GM23338 (cell line): ENCODE measurements around the gene NUP54. TPM values are rescaled to one million over a fixed set of nuclear protein-coding genes. Genes with fewer than 3 reads are reported as not detected.

Source experiments
- ATAC-seq: fragments of 200-7000 bp; cut with Tn5 transposase; 3 replicates; pipeline ENCODE4 v1.9.1; 2020
- DNase-seq: peaks from one replicate; pipeline ENCODE4 v3.0.0-alpha.2; 2015; ENCODE audit warnings: low spot score
- H2AFZ ChIP-seq: fragments of 200-600 bp; sonication (generic); 2 replicates; pipeline ENCODE4 v1.8.0; 2016; ENCODE audit warnings: antibody characterized with exemption, mild to moderate bottlenecking, moderate library complexity
- H3F3A ChIP-seq: fragments of 200-600 bp; sonication (generic); replicated peaks from 2 replicates; pipeline ENCODE4 v1.8.0; 2017; ENCODE audit warnings: antibody characterized with exemption, mixed run types, low read depth
- H3K27ac ChIP-seq: fragments of 200-600 bp; sonication (generic); 2 replicates; pipeline ENCODE4 v1.6.1; 2016; ENCODE audit warnings: low read depth
- H3K27me3 ChIP-seq: fragments of 200-600 bp; sonication (generic); 2 replicates; pipeline ENCODE4 v1.8.0; 2016; ENCODE audit warnings: mild to moderate bottlenecking, mixed run types, moderate library complexity; ENCODE audit not compliant: insufficient read depth
- H3K36me3 ChIP-seq: fragments of 200-600 bp; sonication (generic); 2 replicates; pipeline ENCODE4 v1.8.0; 2016; ENCODE audit warnings: mild to moderate bottlenecking; ENCODE audit not compliant: insufficient read depth
- H3K4me1 ChIP-seq: fragments of 200-600 bp; sonication (generic); 2 replicates; pipeline ENCODE4 v1.8.0; 2016; ENCODE audit warnings: mild to moderate bottlenecking, moderate library complexity; ENCODE audit not compliant: insufficient read depth
- H3K4me2 ChIP-seq: fragments of 200-600 bp; sonication (generic); 2 replicates; pipeline ENCODE4 v1.7.1; 2017; ENCODE audit warnings: mixed run types
- H3K4me3 ChIP-seq: fragments of 200-600 bp; sonication (generic); 2 replicates; pipeline ENCODE4 v1.6.1; 2016; ENCODE audit warnings: mixed run types
- H3K79me2 ChIP-seq: fragments of 200-600 bp; sonication (generic); replicated peaks from 2 replicates; pipeline ENCODE4 v1.8.0; 2017; ENCODE audit warnings: mild to moderate bottlenecking; ENCODE audit not compliant: insufficient read depth
- H3K9me2 ChIP-seq: fragments of 200-600 bp; sonication (generic); 2 replicates; pipeline ENCODE4 v1.8.0; 2017; ENCODE audit not compliant: insufficient read depth
- H4K20me1 ChIP-seq: fragments of 200-600 bp; sonication (generic); replicated peaks from 2 replicates; pipeline ENCODE4 v1.8.0; 2017; ENCODE audit warnings: mild to moderate bottlenecking; ENCODE audit not compliant: insufficient read depth
- H3K27ac Mint-ChIP-seq: 2 replicates; pipeline ENCODE4 v1.8.0; 2020; ENCODE audit warnings: inconsistent platforms, mild to moderate bottlenecking, moderate library complexity, mixed read lengths
- H3K27me3 Mint-ChIP-seq: 3 replicates; pipeline ENCODE4 v1.8.0; 2022; ENCODE audit warnings: low read depth, mild to moderate bottlenecking, moderate library complexity, mixed read lengths, inconsistent platforms; ENCODE audit not compliant: insufficient read depth, poor library complexity
- H3K36me3 Mint-ChIP-seq: 3 replicates; pipeline ENCODE4 v1.8.0; 2021; ENCODE audit warnings: low read depth, mild to moderate bottlenecking, inconsistent platforms, moderate library complexity, mixed read lengths
- H3K4me1 Mint-ChIP-seq: 3 replicates; pipeline ENCODE4 v1.8.0; 2020; ENCODE audit warnings: mild to moderate bottlenecking, inconsistent platforms, mixed read lengths
- H3K4me3 Mint-ChIP-seq: 3 replicates; pipeline ENCODE4 v1.8.0; 2021; ENCODE audit warnings: moderate library complexity, mild to moderate bottlenecking, inconsistent platforms, mixed read lengths
- H3K9me3 Mint-ChIP-seq: 3 replicates; pipeline ENCODE4 v1.8.0; 2020; ENCODE audit warnings: moderate library complexity, mild to moderate bottlenecking, inconsistent platforms, mixed read lengths
- EZH2 ChIP-seq: fragments of 200-600 bp; sonication (generic); IDR thresholded peaks from one replicate; pipeline ENCODE4 v1.8.0; 2017; ENCODE audit warnings: antibody characterized with exemption, mild to moderate bottlenecking, low read depth; ENCODE audit not compliant: unreplicated experiment
- EZH2phosphoT487 ChIP-seq: fragments of 200-600 bp; sonication (generic); IDR thresholded peaks from one replicate; pipeline ENCODE4 v1.8.1; 2018; ENCODE audit warnings: antibody characterized with exemption; ENCODE audit not compliant: unreplicated experiment
- ZNF114 ChIP-seq: fragments of 250-450 bp; sonication (Bioruptor Pico); IDR thresholded peaks from 2 replicates; pipeline ENCODE4 v1.5.0; 2020; ENCODE audit warnings: mild to moderate bottlenecking, moderate library complexity
- ZNF462 ChIP-seq: fragments of 250-450 bp; sonication (Bioruptor Pico); IDR thresholded peaks from 2 replicates; pipeline ENCODE4 v1.5.0; 2020; ENCODE audit warnings: mild to moderate bottlenecking, moderate library complexity
- polyA plus RNA-seq: library from polyadenylated mRNA; unstranded; fragments of >200 nt; fragmentation: Nextera tagmentation; extraction: Ambion mirVana; gene quantifications from 2 replicates; pipeline ENCODE4 v1.2.1, GENCODE V29; 2016
- total RNA-seq: library from RNA; depleted of rRNA; stranded (reverse); fragments of >200 nt; shearing (Covaris generic); gene quantifications from 2 replicates; pipeline ENCODE4 v1.2.3, GENCODE V29; 2014
- TF ChIP-seq, protein P1 (sequence below): IDR thresholded peaks from one replicate; pipeline ENCODE4 v1.6.1; 2018; ENCODE audit warnings: antibody characterized with exemption; ENCODE audit not compliant: unreplicated experiment
- TF ChIP-seq, protein P2 (sequence below): IDR thresholded peaks from 2 replicates; pipeline ENCODE4 v1.6.1; 2016; ENCODE audit warnings: antibody characterized with exemption

Gene NUP54
- total and polyA plus RNA-seq, 2 experiments from 2014 or later: 97.8 to 118 TPM

DNA sequence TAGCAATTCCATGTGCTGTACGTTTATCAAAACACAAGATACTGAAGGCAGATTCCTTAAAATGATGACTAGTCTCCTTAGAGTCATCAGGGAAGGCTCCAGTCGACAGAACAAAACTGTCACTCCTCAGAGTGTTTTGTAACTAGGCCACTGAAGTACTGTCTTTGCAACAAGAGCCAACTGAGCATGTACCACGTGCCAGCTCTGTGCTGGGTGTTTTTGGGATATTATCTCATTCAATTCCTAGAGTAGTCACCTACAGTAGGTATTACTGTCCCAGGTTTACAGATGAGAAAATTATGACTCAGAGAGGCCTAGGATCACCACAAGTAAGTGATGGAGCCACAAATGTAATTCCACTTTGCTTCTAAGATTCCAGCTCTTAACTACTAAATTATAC, 18.3 kb upstream of the NUP54 start:
- Histone ChIP-seq H3K27ac (no peak overlapping the region), H3K79me2 (no peaks in the 10 kb centered on the region), H3K27me3 (no peaks in the 10 kb centered on the region), H3K9me2 (no peaks in the 10 kb centered on the region), H2AFZ (no peak overlapping the region), H3F3A (no peaks in the 10 kb centered on the region), H3K36me3 (no peaks in the 10 kb centered on the region), H3K4me3 (no peak overlapping the region), H3K4me1 (no peaks in the 10 kb centered on the region), H4K20me1 (no peaks in the 10 kb centered on the region), H3K4me2 (no peak overlapping the region)
- ATAC-seq: no peak
- Mint-ChIP-seq H3K27me3 (peaks cover 2% of the 10 kb centered on the region), H3K36me3 (peaks cover 25% of the 10 kb centered on the region; the same call in 2 of the 3 replicates), H3K4me1 (no peaks in the 10 kb centered on the region; the same call in 2 of the 3 replicates), H3K27ac (no peak overlapping the region), H3K9me3 (no peaks in the 10 kb centered on the region), H3K4me3 (no peak overlapping the region)
- DNase-seq: no peak
- TF ChIP-seq, protein P1, sequence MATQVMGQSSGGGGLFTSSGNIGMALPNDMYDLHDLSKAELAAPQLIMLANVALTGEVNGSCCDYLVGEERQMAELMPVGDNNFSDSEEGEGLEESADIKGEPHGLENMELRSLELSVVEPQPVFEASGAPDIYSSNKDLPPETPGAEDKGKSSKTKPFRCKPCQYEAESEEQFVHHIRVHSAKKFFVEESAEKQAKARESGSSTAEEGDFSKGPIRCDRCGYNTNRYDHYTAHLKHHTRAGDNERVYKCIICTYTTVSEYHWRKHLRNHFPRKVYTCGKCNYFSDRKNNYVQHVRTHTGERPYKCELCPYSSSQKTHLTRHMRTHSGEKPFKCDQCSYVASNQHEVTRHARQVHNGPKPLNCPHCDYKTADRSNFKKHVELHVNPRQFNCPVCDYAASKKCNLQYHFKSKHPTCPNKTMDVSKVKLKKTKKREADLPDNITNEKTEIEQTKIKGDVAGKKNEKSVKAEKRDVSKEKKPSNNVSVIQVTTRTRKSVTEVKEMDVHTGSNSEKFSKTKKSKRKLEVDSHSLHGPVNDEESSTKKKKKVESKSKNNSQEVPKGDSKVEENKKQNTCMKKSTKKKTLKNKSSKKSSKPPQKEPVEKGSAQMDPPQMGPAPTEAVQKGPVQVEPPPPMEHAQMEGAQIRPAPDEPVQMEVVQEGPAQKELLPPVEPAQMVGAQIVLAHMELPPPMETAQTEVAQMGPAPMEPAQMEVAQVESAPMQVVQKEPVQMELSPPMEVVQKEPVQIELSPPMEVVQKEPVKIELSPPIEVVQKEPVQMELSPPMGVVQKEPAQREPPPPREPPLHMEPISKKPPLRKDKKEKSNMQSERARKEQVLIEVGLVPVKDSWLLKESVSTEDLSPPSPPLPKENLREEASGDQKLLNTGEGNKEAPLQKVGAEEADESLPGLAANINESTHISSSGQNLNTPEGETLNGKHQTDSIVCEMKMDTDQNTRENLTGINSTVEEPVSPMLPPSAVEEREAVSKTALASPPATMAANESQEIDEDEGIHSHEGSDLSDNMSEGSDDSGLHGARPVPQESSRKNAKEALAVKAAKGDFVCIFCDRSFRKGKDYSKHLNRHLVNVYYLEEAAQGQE: no peak
- TF ChIP-seq EZH2phosphoT487: no peak

DNA sequence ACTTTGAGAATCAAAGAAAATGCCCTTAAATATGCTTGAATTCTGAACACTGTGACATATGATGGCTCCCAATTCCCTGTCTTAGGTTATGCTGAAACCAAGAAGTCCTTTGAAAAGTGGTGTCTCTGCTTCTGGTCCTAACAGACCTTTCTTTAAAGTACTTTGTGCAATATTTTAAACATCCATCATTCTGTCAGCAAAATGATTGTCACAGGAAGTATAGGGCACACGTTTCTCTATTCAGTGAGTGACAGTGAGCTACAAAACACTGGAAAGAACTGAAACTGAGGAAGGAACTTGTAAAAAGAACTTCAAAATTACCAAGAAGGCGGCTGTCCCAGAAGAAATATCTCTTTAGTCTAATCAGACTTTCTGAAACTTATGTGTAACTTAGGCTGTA, 12.2 kb upstream of the NUP54 start:
- Histone ChIP-seq H3K27ac (no peak overlapping the region), H3K36me3 (no peaks in the 10 kb centered on the region; the same call in 1 of the 2 replicates), H3K4me2 (no peak overlapping the region), H3K79me2 (no peaks in the 10 kb centered on the region), H3K4me1 (no peaks in the 10 kb centered on the region), H3K4me3 (no peak overlapping the region), H4K20me1 (no peaks in the 10 kb centered on the region), H3K9me2 (no peaks in the 10 kb centered on the region), H3F3A (no peaks in the 10 kb centered on the region), H2AFZ (no peak overlapping the region), H3K27me3 (no peaks in the 10 kb centered on the region)
- H3K27ac Mint-ChIP-seq: no peak overlapping the region
- peaks cover 2% of the 10 kb centered on the region; the same call in 1 of the 3 replicates for H3K4me1 Mint-ChIP-seq
- ATAC-seq (no peak), DNase-seq (no peak)
- peaks cover 20% of the 10 kb centered on the region; the same call in 2 of the 3 replicates for H3K36me3 Mint-ChIP-seq
- H3K4me3 Mint-ChIP-seq: no peak overlapping the region
- H3K9me3 Mint-ChIP-seq: no peaks in the 10 kb centered on the region
- no peaks in the 10 kb centered on the region for H3K27me3 Mint-ChIP-seq
- TF ChIP-seq, protein P2, sequence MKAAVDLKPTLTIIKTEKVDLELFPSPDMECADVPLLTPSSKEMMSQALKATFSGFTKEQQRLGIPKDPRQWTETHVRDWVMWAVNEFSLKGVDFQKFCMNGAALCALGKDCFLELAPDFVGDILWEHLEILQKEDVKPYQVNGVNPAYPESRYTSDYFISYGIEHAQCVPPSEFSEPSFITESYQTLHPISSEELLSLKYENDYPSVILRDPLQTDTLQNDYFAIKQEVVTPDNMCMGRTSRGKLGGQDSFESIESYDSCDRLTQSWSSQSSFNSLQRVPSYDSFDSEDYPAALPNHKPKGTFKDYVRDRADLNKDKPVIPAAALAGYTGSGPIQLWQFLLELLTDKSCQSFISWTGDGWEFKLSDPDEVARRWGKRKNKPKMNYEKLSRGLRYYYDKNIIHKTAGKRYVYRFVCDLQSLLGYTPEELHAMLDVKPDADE: no peak
- TF ChIP-seq ZNF462 (CRISPR knock-in tag) (no peak), EZH2 (no peak), ZNF114 (CRISPR knock-in tag) (no peak), EZH2phosphoT487 (no peak)
- TF ChIP-seq, protein P1: no peak
